Astrocyte (in vitro differentiated cells and primary cell): ENCODE measurements around the gene SLC35F6. TPM values are rescaled to one million over a fixed set of nuclear protein-coding genes. Genes with fewer than 3 reads are reported as not detected.

Experiments
- DNase-seq: peaks from one replicate; pipeline ENCODE4 v3.0.0-alpha.2; 2010; ENCODE audit warnings: low read depth
- FAIRE-seq: peaks from 2 replicates; lab custom pipeline; 2011; peaks lifted over from hg19 to GRCh38; lab: Jason Lieb, UNC
- H2AFZ ChIP-seq: 2 replicates; pipeline ENCODE4 v1.6.0; 2012; ENCODE audit warnings: low read depth, low read length, inconsistent platforms
- H3K27ac ChIP-seq: 2 replicates; pipeline ENCODE4 v1.5.1; 2011; ENCODE audit warnings: low read depth, low read length, inconsistent platforms
- H3K27me3 ChIP-seq: 2 replicates; pipeline ENCODE4 v1.6.0; 2011; ENCODE audit warnings: low read length, inconsistent platforms; ENCODE audit not compliant: insufficient read depth
- H3K36me3 ChIP-seq: 2 replicates; pipeline ENCODE4 v1.5.1; 2011; ENCODE audit warnings: low read length, inconsistent platforms; ENCODE audit not compliant: insufficient read depth
- H3K4me1 ChIP-seq: 2 replicates; pipeline ENCODE4 v1.5.1; 2011; ENCODE audit warnings: low read length, inconsistent platforms; ENCODE audit not compliant: insufficient read depth
- H3K4me2 ChIP-seq: 2 replicates; pipeline ENCODE4 v1.6.0; 2012; ENCODE audit warnings: low read length, inconsistent platforms
- H3K4me3 ChIP-seq: 2 replicates; pipeline ENCODE4 v1.5.1; 2011; ENCODE audit warnings: low read depth, mild to moderate bottlenecking, low read length, inconsistent platforms; ENCODE audit not compliant: insufficient read depth
- H3K79me2 ChIP-seq: 2 replicates; pipeline ENCODE4 v1.6.0; 2012; ENCODE audit warnings: mild to moderate bottlenecking, low read length, inconsistent platforms; ENCODE audit not compliant: insufficient read depth
- H3K9ac ChIP-seq: 2 replicates; pipeline ENCODE4 v1.6.0; 2012; ENCODE audit warnings: mild to moderate bottlenecking, low read length, inconsistent platforms
- H3K9me3 ChIP-seq: 2 replicates; pipeline ENCODE4 v1.5.1; 2012; ENCODE audit warnings: low read depth, mild to moderate bottlenecking, low read length, inconsistent platforms; ENCODE audit not compliant: insufficient read depth
- H4K20me1 ChIP-seq: 2 replicates; pipeline ENCODE4 v1.6.0; 2012; ENCODE audit warnings: low read length, inconsistent platforms; ENCODE audit not compliant: insufficient read depth
- H3K27ac Mint-ChIP-seq: one replicate; pipeline ENCODE4 v1.8.0; 2021; ENCODE audit warnings: mild to moderate bottlenecking, mixed read lengths; ENCODE audit not compliant: unreplicated experiment
- H3K27me3 Mint-ChIP-seq: one replicate; pipeline ENCODE4 v1.8.0; 2021; ENCODE audit warnings: low read depth, mixed read lengths; ENCODE audit not compliant: unreplicated experiment
- H3K36me3 Mint-ChIP-seq: one replicate; pipeline ENCODE4 v1.8.0; 2021; ENCODE audit warnings: low read depth, mixed read lengths; ENCODE audit not compliant: unreplicated experiment
- H3K4me1 Mint-ChIP-seq: one replicate; pipeline ENCODE4 v1.8.0; 2021; ENCODE audit warnings: low read depth, mixed read lengths; ENCODE audit not compliant: unreplicated experiment
- H3K4me3 Mint-ChIP-seq: one replicate; pipeline ENCODE4 v1.8.0; 2021; ENCODE audit warnings: mild to moderate bottlenecking, moderate library complexity, mixed read lengths; ENCODE audit not compliant: unreplicated experiment
- H3K9me3 Mint-ChIP-seq: one replicate; pipeline ENCODE4 v1.8.0; 2021; ENCODE audit warnings: mild to moderate bottlenecking, mixed read lengths; ENCODE audit not compliant: unreplicated experiment
- EZH2 ChIP-seq: IDR thresholded peaks from 2 replicates; pipeline ENCODE4 v1.6.1; 2012; ENCODE audit warnings: mild to moderate bottlenecking, low read length, inconsistent platforms; ENCODE audit not compliant: insufficient read depth
- total RNA-seq: library from RNA; stranded (reverse); gene quantifications from 2 replicates; pipeline ENCODE4 v1.2.1, GENCODE V29; 2021
- TF ChIP-seq, protein P1 (sequence below): IDR thresholded peaks from 2 replicates; pipeline ENCODE4 v1.5.1; 2011; ENCODE audit warnings: low read depth, mild to moderate bottlenecking, inconsistent platforms, low read length, moderate library complexity; ENCODE audit not compliant: insufficient read depth

Gene SLC35F6
- total RNA-seq, 1 donor from 2014 or later = 41.9 TPM

DNA sequence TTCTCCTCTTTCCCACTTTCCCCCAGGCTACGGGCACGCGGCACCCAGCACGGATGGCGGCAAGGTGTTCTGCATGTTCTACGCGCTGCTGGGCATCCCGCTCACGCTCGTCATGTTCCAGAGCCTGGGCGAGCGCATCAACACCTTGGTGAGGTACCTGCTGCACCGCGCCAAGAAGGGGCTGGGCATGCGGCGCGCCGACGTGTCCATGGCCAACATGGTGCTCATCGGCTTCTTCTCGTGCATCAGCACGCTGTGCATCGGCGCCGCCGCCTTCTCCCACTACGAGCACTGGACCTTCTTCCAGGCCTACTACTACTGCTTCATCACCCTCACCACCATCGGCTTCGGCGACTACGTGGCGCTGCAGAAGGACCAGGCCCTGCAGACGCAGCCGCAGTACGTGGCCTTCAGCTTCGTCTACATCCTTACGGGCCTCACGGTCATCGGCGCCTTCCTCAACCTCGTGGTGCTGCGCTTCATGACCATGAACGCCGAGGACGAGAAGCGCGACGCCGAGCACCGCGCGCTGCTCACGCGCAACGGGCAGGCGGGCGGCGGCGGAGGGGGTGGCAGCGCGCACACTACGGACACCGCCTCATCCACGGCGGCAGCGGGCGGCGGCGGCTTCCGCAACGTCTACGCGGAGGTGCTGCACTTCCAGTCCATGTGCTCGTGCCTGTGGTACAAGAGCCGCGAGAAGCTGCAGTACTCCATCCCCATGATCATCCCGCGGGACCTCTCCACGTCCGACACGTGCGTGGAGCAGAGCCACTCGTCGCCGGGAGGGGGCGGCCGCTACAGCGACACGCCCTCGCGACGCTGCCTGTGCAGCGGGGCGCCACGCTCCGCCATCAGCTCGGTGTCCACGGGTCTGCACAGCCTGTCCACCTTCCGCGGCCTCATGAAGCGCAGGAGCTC, 36.2 kb upstream of the SLC35F6 start:
- TF ChIP-seq, protein P1, sequence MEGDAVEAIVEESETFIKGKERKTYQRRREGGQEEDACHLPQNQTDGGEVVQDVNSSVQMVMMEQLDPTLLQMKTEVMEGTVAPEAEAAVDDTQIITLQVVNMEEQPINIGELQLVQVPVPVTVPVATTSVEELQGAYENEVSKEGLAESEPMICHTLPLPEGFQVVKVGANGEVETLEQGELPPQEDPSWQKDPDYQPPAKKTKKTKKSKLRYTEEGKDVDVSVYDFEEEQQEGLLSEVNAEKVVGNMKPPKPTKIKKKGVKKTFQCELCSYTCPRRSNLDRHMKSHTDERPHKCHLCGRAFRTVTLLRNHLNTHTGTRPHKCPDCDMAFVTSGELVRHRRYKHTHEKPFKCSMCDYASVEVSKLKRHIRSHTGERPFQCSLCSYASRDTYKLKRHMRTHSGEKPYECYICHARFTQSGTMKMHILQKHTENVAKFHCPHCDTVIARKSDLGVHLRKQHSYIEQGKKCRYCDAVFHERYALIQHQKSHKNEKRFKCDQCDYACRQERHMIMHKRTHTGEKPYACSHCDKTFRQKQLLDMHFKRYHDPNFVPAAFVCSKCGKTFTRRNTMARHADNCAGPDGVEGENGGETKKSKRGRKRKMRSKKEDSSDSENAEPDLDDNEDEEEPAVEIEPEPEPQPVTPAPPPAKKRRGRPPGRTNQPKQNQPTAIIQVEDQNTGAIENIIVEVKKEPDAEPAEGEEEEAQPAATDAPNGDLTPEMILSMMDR = no peak
- no peak for TF ChIP-seq EZH2
- no peaks in the 10 kb centered on the region for H3K36me3 ChIP-seq
- H3K9me3 ChIP-seq = no peaks in the 10 kb centered on the region
- H3K36me3 Mint-ChIP-seq = peaks cover 4% of the 10 kb centered on the region
- no peak overlapping the region for H3K4me3 Mint-ChIP-seq
- H3K27ac ChIP-seq = no peak overlapping the region
- H3K79me2 ChIP-seq = no peaks in the 10 kb centered on the region
- FAIRE-seq = no peak
- H3K9ac ChIP-seq = no peak overlapping the region
- H4K20me1 ChIP-seq = no peaks in the 10 kb centered on the region
- peaks cover 42% of the 10 kb centered on the region for H3K27me3 Mint-ChIP-seq
- H3K4me1 Mint-ChIP-seq = peaks cover 12% of the 10 kb centered on the region
- peak overlapping the region; percentile 24 for H2AFZ ChIP-seq
- no peak overlapping the region for H3K4me3 ChIP-seq
- peaks cover 24% of the 10 kb centered on the region for H3K4me1 ChIP-seq
- peak overlapping the region; percentile 28 for H3K4me2 ChIP-seq
- no peak for DNase-seq
- no peaks in the 10 kb centered on the region for H3K27me3 ChIP-seq
- H3K27ac Mint-ChIP-seq = no peak overlapping the region
- no peaks in the 10 kb centered on the region for H3K9me3 Mint-ChIP-seq

DNA sequence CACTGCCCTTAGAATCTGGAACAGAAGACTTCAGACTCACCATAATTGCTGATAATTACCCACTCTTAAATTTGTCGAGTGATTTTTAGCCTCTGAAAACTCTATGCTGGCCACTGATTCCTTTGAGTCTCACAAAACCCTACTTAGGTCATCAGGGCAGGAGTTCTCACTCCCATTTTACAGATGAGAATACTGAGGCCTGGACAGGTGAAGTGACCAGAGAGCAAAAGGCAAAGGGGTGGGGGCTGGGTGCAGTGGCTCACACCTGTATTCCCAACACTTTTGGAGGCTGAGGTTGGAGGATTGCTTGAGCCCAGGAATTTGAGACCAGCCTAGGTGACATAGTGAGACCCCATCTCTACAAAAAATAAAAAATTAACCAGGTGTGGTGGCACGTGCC, 34.8 kb upstream of the SLC35F6 start:
- H3K27me3 Mint-ChIP-seq = peaks cover 44% of the 10 kb centered on the region
- H3K4me1 ChIP-seq = peaks cover 14% of the 10 kb centered on the region
- H3K9me3 Mint-ChIP-seq = no peaks in the 10 kb centered on the region
- peaks cover 10% of the 10 kb centered on the region for H3K4me1 Mint-ChIP-seq
- H3K4me3 Mint-ChIP-seq = no peak overlapping the region
- no peaks in the 10 kb centered on the region for H3K9me3 ChIP-seq
- no peaks in the 10 kb centered on the region for H3K36me3 ChIP-seq
- no peak overlapping the region for H3K27ac Mint-ChIP-seq
- no peak for FAIRE-seq
- peaks cover 2% of the 10 kb centered on the region for H3K27me3 ChIP-seq
- no peak for DNase-seq
- H2AFZ ChIP-seq = no peak overlapping the region
- peaks cover 3% of the 10 kb centered on the region for H3K36me3 Mint-ChIP-seq
- H3K4me2 ChIP-seq = no peak overlapping the region
- no peak overlapping the region for H3K4me3 ChIP-seq
- no peaks in the 10 kb centered on the region for H3K79me2 ChIP-seq
- H3K27ac ChIP-seq = no peak overlapping the region
- TF ChIP-seq, protein P1 = no peak
- no peak for TF ChIP-seq EZH2
- no peaks in the 10 kb centered on the region for H4K20me1 ChIP-seq
- no peak overlapping the region for H3K9ac ChIP-seq
